BLaER1 treated with 17β-estradiol and CSF1 and Interleukin-3, amounts not matched to agents 10 nM and 100 nM (cell line): Measurements from ENCODE around the gene AK4.

Experiments
- H3K27ac ChIP-seq, 11 experiments: shearing (Covaris generic); formaldehyde crosslinking; 2 replicates each; pipeline ENCODE4 v1.8.1; 2022
- H3K27me3 ChIP-seq, 11 experiments: shearing (Covaris generic); formaldehyde crosslinking; 2 replicates each; pipeline ENCODE4 v1.8.1; 2022
- H3K36me3 ChIP-seq, 11 experiments: shearing (Covaris generic); formaldehyde crosslinking; 2 replicates each; pipeline ENCODE4 v1.8.1; 2022
- H3K4me1 ChIP-seq, 10 experiments: shearing (Covaris generic); formaldehyde crosslinking; 2 replicates each; pipeline ENCODE4 v1.8.1; 2022
- H3K4me2 ChIP-seq, 11 experiments: shearing (Covaris generic); formaldehyde crosslinking; 2 replicates each; pipeline ENCODE4 v1.8.1; 2022
- H3K4me3 ChIP-seq, 10 experiments: shearing (Covaris generic); formaldehyde crosslinking; 2 replicates each; pipeline ENCODE4 v1.8.1; 2022
- H3K9ac ChIP-seq, 11 experiments: shearing (Covaris generic); formaldehyde crosslinking; 2 replicates each; pipeline ENCODE4 v1.8.1; 2022
- H3K9me3 ChIP-seq, 11 experiments: shearing (Covaris generic); formaldehyde crosslinking; replicated peaks in 1 of 11; 2 replicates each; pipeline ENCODE4 v1.8.1; 2022
- H4K20me1 ChIP-seq, 11 experiments: shearing (Covaris generic); formaldehyde crosslinking; 2 replicates each; pipeline ENCODE4 v1.8.1; 2022
- Cebpa-rat ChIP-seq, 11 experiments: shearing (Covaris generic); IDR thresholded peaks; 2 replicates each; pipeline ENCODE4 v1.8.1; 2022

The AK4 gene

GRCh38 chr1:65193129-65193695 lies 45.2 kb downstream of the AK4 start:
- H3K9ac ChIP-seq, result no peak overlapping the region
- no peak overlapping the region for H3K4me3 ChIP-seq
- no peak overlapping the region for H3K27ac ChIP-seq
- peaks cover 0 to 51% (median 0%) of the 10 kb centered on the region in 11 experiments; a peak in 4 of 22 replicates for H4K20me1 ChIP-seq
- peaks cover 0 to 29% (median 18%) of the 10 kb centered on the region in 10 experiments; a peak in 16 of 20 replicates for H3K4me1 ChIP-seq
- H3K36me3 ChIP-seq, result peaks cover 21 to 66% (median 47%) of the 10 kb centered on the region in 11 experiments; a peak in 21 of 22 replicates
- no peaks in the 10 kb centered on the region for H3K27me3 ChIP-seq
- peaks cover 0 to 11% (median 4%) of the 10 kb centered on the region in 11 experiments; a peak in 8 of 22 replicates for H3K9me3 ChIP-seq
- no peak overlapping the region for H3K4me2 ChIP-seq
- no peak for TF ChIP-seq Cebpa-rat (IDR thresholded peaks at IDR 0.05)

- H3K36me3 ChIP-seq, result peaks cover 21 to 83% (median 41%) of the 10 kb centered on the region in 11 experiments; a peak in 21 of 22 replicates
- peak overlapping the region in 2 of 11 experiments; percentile 7 to 14; a peak in 2 of 22 replicates for H3K27ac ChIP-seq
- H3K4me3 ChIP-seq, result no peak overlapping the region
- peaks cover 0 to 37% (median 0%) of the 10 kb centered on the region in 11 experiments; a peak in 3 of 22 replicates for H4K20me1 ChIP-seq
- peaks cover 0 to 11% (median 4%) of the 10 kb centered on the region in 11 experiments; a peak in 8 of 22 replicates for H3K9me3 ChIP-seq
- peak overlapping the region in 9 of 11 experiments; percentile 3 to 35 (median 14); a peak in 13 of 22 replicates for H3K4me2 ChIP-seq
- H3K9ac ChIP-seq, result no peak overlapping the region
- H3K27me3 ChIP-seq, result no peaks in the 10 kb centered on the region
- TF ChIP-seq Cebpa-rat (IDR thresholded peaks at IDR 0.05), result no peak
- peaks cover 0 to 22% (median 12%) of the 10 kb centered on the region in 10 experiments; a peak in 15 of 20 replicates for H3K4me1 ChIP-seq
Observed at GRCh38 chr1:65195495-65196417, 47.8 kb downstream of the AK4 start.

- Histone ChIP-seq H3K4me3 (no peak overlapping the region), H3K9ac (no peak overlapping the region), H3K27me3 (no peaks in the 10 kb centered on the region), H3K27ac (no peak overlapping the region), H3K36me3 (peaks cover 14 to 81% (median 35%) of the 10 kb centered on the region in 11 experiments; a peak in 20 of 22 replicates), H3K4me2 (peak overlapping the region in 3 of 11 experiments; percentile 14 to 35 (median 15); a peak in 2 of 22 replicates), H3K9me3 (peaks cover 0 to 11% (median 3%) of the 10 kb centered on the region in 11 experiments; a peak in 7 of 22 replicates), H4K20me1 (peaks cover 0 to 46% (median 0%) of the 10 kb centered on the region in 11 experiments; a peak in 3 of 22 replicates), H3K4me1 (peaks cover 0 to 22% (median 12%) of the 10 kb centered on the region in 10 experiments; a peak in 15 of 20 replicates)
- no peak for TF ChIP-seq Cebpa-rat (IDR thresholded peaks at IDR 0.05)
Observed at GRCh38 chr1:65196926-65197325, 48.9 kb downstream of the AK4 start.

- no peak for TF ChIP-seq Cebpa-rat (IDR thresholded peaks at IDR 0.05)
- Histone ChIP-seq H4K20me1 (peaks cover 0 to 52% (median 0%) of the 10 kb centered on the region in 11 experiments; a peak in 3 of 22 replicates), H3K9me3 (peaks cover 0 to 7% (median 0%) of the 10 kb centered on the region in 11 experiments; a peak in 6 of 22 replicates), H3K9ac (no peak overlapping the region), H3K27me3 (no peaks in the 10 kb centered on the region), H3K27ac (no peak overlapping the region), H3K36me3 (peaks cover 9 to 74% (median 28%) of the 10 kb centered on the region in 11 experiments; a peak in 20 of 22 replicates), H3K4me1 (peaks cover 0 to 22% (median 12%) of the 10 kb centered on the region in 10 experiments; a peak in 15 of 20 replicates), H3K4me2 (no peak overlapping the region), H3K4me3 (no peak overlapping the region)
Observed at GRCh38 chr1:65197636-65198035, 49.6 kb downstream of the AK4 start.

GRCh38 chr1:65198096-65198495 lies 50.1 kb downstream of the AK4 start:
- Histone ChIP-seq H3K36me3 (peaks cover 5 to 69% (median 23%) of the 10 kb centered on the region in 11 experiments; a peak in 19 of 22 replicates), H3K9me3 (peaks cover 0 to 3% (median 0%) of the 10 kb centered on the region in 11 experiments; a peak in 5 of 22 replicates), H3K4me2 (no peak overlapping the region), H3K9ac (no peak overlapping the region), H3K4me1 (peaks cover 0 to 22% (median 12%) of the 10 kb centered on the region in 10 experiments; a peak in 15 of 20 replicates), H3K27me3 (no peaks in the 10 kb centered on the region), H3K4me3 (no peak overlapping the region), H4K20me1 (peaks cover 0 to 56% (median 0%) of the 10 kb centered on the region in 11 experiments; a peak in 3 of 22 replicates), H3K27ac (no peak overlapping the region)
- TF ChIP-seq Cebpa-rat (IDR thresholded peaks at IDR 0.05), result no peak

- no peak for TF ChIP-seq Cebpa-rat (IDR thresholded peaks at IDR 0.05)
- peaks cover 0 to 14% (median 8%) of the 10 kb centered on the region in 10 experiments; a peak in 15 of 20 replicates for H3K4me1 ChIP-seq
- H3K36me3 ChIP-seq, result peaks cover 0 to 49% (median 5%) of the 10 kb centered on the region in 11 experiments; a peak in 9 of 22 replicates
Observed at GRCh38 chr1:65200411-65200810, 52.4 kb downstream of the AK4 start.

GRCh38 chr1:65206836-65207235 lies 58.8 kb downstream of the AK4 start:
- H3K4me3 ChIP-seq, result 0 out of 20 replicates have a peak overlapping the region, but pooled peaks of 1 of the 10 experiments have one; percentile 27
- no peaks in the 10 kb centered on the region for H3K9me3 ChIP-seq
- TF ChIP-seq Cebpa-rat (IDR thresholded peaks at IDR 0.05), result no peak
- H3K4me1 ChIP-seq, result peaks cover 15 to 46% (median 22%) of the 10 kb centered on the region in 10 experiments
- H3K9ac ChIP-seq, result peak overlapping the region in 1 of 11 experiments; percentile 18; a peak in 1 of 22 replicates
- H3K36me3 ChIP-seq, result peaks cover 0 to 2% (median under 1%) of the 10 kb centered on the region in 11 experiments; a peak in 5 of 22 replicates
- peaks cover 0 to 87% (median 0%) of the 10 kb centered on the region in 11 experiments; a peak in 5 of 22 replicates for H4K20me1 ChIP-seq
- peak overlapping the region; percentile 49 to 83 (median 55) for H3K4me2 ChIP-seq
- no peaks in the 10 kb centered on the region for H3K27me3 ChIP-seq
- H3K27ac ChIP-seq, result peak overlapping the region in 8 of 11 experiments; percentile 11 to 54 (median 28); a peak in 6 of 22 replicates

More at GRCh38 chr1:65200411-65200810, 52.4 kb downstream of the AK4 start:
- Histone ChIP-seq H3K4me3 (no peak overlapping the region), H3K4me2 (no peak overlapping the region), H3K27ac (no peak overlapping the region), H4K20me1 (peaks cover 0 to 60% (median 0%) of the 10 kb centered on the region in 11 experiments; a peak in 3 of 22 replicates), H3K9me3 (no peaks in the 10 kb centered on the region), H3K27me3 (no peaks in the 10 kb centered on the region), H3K9ac (no peak overlapping the region)

GRCh38 chr1:65207317-65207716 lies 59.3 kb downstream of the AK4 start:
- Histone ChIP-seq H3K4me3 (peak overlapping the region in 1 of 10 experiments; percentile 27; a peak in 1 of 20 replicates), H3K27me3 (no peaks in the 10 kb centered on the region), H3K4me1 (peaks cover 15 to 47% (median 22%) of the 10 kb centered on the region in 10 experiments), H3K4me2 (peak overlapping the region; percentile 49 to 83 (median 55)), H3K9ac (peak overlapping the region in 2 of 11 experiments; percentile 18 to 25; a peak in 1 of 22 replicates), H3K36me3 (peaks cover 0 to 7% (median 4%) of the 10 kb centered on the region in 11 experiments; a peak in 6 of 22 replicates), H3K27ac (peak overlapping the region in 8 of 11 experiments; percentile 11 to 54 (median 28); a peak in 7 of 22 replicates), H3K9me3 (no peaks in the 10 kb centered on the region), H4K20me1 (peaks cover 0 to 88% (median 0%) of the 10 kb centered on the region in 11 experiments; a peak in 5 of 22 replicates)
- TF ChIP-seq Cebpa-rat (IDR thresholded peaks at IDR 0.05), result no peak
